UCSD-AML1 (cell line): ENCODE results near the gene FPR3.
A peak's percentile ranks its signal among the peaks of the same experiment; 100 is the strongest.
"Not testable (repeated sequence)": the region's sequence is repeated elsewhere in the genome, so short reads cannot be mapped to it uniquely, and the experiment has no call there.

Source experiments
- DNase-seq: peaks from one replicate; lab custom pipeline; 2025; ENCODE audit not compliant: unreplicated experiment; lab: John Stamatoyannopoulos, UW

The FPR3 gene

GRCh38 chr19:51783372-51783771 lies 11.6 kb upstream of the FPR3 start:
- DNase-seq, result no peak

DNA sequence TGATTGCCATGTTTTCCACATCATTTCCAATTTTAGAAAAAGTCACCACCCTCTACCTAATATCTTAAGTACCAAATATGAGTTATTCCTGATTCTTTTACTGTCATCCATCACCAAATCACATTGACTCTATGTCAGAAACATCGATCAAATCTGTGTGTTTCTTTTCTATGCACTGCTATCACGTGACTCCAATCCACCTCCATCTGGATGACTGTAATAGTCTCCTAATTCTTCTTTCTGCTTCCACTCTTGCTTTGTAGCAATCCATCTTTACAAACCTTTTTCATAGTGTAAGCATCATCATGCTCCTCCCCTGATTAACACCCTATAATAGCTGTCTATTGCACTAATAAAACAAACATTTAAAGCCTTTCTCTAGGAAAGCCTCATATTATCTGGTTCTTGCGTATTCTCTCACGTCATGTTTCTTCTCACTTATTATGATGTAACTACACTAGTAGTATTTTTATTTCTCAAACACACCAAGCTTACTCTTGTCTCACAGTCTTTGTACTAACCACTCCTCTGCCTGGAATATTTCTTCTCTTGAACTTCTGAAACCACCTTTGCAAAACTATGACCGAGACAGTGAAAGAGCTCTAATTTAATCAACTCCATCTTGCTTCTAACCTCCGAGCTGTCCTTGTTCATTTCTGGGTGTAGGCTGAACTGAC lies 10.7 kb upstream of the FPR3 start:
- no peak for DNase-seq

GRCh38 chr19:51784922-51785690 lies 9.9 kb upstream of the FPR3 start:
- DNase-seq, result no peak

DNA sequence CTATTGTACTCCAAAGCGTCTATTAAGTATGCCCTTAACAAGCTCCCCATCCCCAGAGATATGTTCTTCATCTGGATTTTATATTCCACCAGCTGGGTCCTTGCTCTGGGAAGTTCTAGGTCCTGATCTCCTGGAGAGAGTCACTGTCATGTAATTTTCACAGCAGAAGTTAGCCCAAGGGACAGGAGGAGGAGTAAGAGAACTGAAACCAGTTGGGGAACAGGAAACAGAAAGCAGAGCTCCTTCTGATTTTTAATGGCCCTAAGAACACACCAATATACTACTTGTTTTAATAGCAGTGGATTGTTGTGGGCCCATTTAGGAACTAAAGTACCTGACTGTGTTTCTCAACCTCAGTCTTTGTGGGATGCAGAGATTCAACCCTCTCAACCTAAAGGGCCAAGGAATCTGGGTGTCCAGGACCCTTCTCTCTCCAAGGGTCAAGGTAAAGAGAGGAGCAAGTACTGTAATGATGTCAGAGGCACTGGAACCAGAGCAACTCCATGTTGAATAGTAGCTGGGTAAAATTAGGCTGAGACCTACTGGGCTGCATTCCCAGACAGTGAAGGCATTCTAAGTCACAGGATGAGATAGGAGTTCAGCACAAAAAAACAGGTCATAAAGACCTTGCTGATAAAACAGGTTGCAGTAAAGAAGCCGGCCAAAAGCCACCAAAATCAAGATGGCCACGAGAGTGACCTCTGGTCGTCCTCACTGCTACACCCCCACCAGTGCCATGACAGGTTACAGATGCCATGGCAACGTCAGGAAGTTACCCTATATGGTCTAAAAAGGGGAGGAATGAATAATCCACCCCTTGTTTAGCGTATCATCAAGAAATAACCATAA lies 8.1 kb upstream of the FPR3 start:
- no peak for DNase-seq

DNA sequence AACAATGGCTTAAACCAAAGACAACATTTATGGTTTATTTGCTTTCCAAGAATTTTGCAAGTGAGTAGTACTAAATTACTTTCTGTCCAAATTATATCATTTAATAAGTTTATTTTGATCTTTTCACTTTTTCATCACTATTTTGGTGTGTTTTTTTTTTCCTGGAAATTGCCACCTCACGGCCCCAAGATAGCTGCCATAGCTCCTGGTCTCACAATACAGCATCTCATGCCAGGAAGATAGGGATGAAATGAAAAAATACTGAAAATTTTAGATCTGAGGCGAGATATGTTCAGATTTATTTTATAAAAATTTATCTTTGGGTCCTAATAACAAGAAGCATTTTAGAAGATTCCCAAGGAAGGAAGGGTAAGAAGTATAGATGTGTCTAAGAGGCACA lies 6.9 kb upstream of the FPR3 start:
- DNase-seq, result no peak

GRCh38 chr19:51789061-51789795 lies 5.7 kb upstream of the FPR3 start:
- no peak for DNase-seq

- DNase-seq, result no peak
Observed at GRCh38 chr19:51792932-51793331, 2.0 kb upstream of the FPR3 start.

- DNase-seq, result no peak
Observed at GRCh38 chr19:51793994-51794393, 963 bp upstream of the FPR3 start.

- no peak for DNase-seq
Observed at GRCh38 chr19:51796195-51796679, 1.3 kb downstream of the FPR3 start.

DNA sequence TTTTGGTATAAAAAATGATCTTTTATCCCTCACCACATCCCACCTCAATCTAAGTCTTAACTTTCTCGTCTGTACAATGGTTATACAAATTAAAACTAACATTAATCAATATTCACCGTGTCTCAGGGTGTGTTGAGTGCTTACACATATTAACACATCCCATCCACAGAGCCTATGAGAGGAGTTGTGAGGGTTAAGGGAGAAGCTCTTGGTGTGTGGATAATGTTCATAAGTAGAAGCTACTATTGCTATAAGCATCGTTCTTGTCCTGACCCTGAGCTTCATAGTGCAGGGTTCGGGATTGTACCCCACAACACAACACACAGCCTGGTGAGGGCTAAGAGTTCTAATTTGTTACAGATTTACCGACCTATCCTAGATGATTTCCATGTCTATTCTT lies 2.5 kb downstream of the FPR3 start:
- no peak for DNase-seq

- DNase-seq, result no peak
Observed at GRCh38 chr19:51798062-51798461, 3.1 kb downstream of the FPR3 start.

DNA sequence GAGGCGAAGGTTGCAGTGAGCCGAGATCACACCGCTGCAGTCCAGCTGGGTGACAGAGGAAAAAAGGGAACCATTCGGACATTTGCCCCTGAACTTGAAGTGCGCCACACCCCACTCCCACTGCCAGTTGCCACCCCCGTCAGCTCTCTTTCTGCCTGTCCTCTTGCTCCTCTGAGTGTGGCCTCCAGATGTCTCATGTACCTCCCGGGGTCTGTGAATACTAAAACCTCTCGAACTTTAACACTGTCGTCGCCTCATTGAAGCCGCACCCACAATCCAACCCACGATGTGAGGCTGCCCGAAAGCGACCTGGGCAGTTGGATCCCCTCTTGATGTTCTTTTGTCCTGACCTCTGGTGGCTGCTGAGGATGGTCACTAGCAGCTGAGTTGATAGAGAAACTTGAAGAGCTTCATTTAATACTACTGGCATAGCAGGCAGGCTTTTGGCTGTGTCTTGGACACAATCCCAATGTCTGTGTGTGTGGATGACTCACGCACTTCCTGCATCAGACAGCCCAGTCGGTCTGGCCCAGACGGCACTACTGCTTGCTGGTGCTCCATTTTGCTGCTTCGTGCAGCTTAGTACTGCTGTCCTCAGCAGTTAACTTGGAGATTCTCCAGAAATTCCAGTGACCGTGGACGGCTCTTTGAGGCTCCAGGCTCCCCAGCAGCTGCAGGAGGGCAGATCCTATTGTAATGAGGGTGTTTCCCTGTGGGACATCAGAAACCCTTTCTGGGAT lies 4.2 kb downstream of the FPR3 start:
- peak; percentile 51 for DNase-seq

- no peak for DNase-seq
Observed at GRCh38 chr19:51799774-51800472, 5.0 kb downstream of the FPR3 start.

- DNase-seq, result peak; percentile 42
Observed at GRCh38 chr19:51800473-51801244, 5.7 kb downstream of the FPR3 start.

GRCh38 chr19:51802775-51803174 lies 7.8 kb downstream of the FPR3 start:
- DNase-seq, result no peak

DNA sequence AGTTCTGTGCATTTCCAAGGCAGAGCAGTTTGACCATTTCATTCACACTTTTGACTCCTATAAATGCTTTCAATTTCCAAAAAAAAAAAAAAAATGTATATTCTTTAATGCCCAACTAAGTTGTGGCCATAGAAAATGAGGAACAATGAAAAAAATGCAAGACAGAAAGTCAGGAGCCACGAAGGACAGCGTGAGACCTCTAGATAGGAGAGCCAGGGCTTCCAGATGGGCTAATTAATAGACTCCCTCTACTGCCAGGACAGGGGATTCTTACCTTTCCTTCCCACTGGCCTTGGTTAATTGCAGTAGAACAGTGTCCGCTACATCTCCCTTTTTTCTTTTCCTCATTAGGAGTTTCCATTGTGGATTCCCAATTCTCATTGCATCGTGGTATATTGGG lies 8.6 kb downstream of the FPR3 start:
- no peak for DNase-seq

GRCh38 chr19:51803967-51804366 lies 9.0 kb downstream of the FPR3 start:
- no peak for DNase-seq

GRCh38 chr19:51804789-51805188 lies 9.8 kb downstream of the FPR3 start:
- peak; percentile 48 for DNase-seq

- not testable (repeated sequence) for DNase-seq
Observed at GRCh38 chr19:51805396-51805795, 10.4 kb downstream of the FPR3 start.
